NCI-H748 (cell line): Measurements from ENCODE around the gene CLDN20.

Experiments
- DNase-seq: peaks from one replicate; lab custom pipeline; 2025; ENCODE audit not compliant: unreplicated experiment; lab: John Stamatoyannopoulos, UW

CLDN20 gene

DNA sequence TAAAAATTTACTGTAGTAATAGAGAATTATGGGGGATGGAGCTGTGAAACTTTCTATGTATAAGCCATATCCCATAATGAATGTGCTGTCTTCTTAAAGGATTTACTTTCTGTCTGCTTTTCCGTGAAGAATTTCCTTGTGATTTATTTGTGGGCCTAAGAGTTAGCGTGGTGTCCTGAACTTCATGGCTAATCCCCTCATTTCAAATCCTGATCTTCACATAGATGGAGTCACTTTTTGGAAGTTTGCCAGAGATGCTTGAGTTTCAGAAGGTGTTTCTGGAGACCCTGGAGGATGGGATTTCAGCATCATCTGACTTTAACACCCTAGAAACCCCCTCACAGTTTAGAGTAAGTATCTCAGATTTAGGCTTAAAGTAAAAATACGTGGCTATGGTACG lies 19.4 kb upstream of the CLDN20 start:
- DNase-seq: no peak

DNA sequence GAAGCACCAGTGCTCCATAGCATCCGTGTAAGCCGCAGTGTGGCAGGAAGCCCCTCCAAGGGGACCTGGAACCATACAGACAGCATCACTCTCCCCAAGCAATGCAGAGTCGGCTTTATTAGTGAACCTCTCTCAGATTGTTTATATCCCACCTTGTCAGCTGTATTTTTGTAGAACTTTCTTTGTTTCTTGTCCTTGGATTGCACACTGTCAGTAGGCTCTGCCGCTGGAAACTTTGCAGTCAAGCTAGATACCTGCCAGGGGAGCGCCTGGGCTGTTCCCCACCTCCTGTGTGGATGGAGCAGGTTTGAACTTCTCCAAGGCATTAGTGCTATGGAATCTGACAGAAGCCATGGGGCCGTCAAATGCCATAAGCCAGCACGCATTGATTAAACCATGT lies 18.6 kb upstream of the CLDN20 start:
- DNase-seq: no peak

DNA sequence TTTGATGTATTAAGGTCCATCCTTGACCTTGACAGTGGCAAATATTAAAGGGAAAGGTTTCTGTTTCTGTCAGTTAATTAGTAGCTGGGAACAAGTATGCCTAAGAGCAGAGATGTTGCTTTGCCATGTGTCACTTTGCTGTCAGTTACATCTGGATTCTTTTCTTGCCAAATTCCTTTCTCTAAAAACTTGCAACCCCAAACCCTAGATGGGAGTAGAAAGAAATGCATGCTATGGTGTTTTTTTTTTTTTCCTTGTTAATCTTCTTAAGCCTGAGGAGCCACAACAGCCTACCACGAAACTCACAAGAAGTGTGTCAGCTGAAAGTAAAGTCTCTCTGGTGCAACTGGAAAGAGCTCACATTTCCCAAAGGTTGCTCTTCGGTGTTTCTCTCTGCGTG lies 18.0 kb upstream of the CLDN20 start:
- no peak for DNase-seq

GRCh38 chr6:155246825-155247224 lies 17.0 kb upstream of the CLDN20 start:
- DNase-seq: no peak

DNA sequence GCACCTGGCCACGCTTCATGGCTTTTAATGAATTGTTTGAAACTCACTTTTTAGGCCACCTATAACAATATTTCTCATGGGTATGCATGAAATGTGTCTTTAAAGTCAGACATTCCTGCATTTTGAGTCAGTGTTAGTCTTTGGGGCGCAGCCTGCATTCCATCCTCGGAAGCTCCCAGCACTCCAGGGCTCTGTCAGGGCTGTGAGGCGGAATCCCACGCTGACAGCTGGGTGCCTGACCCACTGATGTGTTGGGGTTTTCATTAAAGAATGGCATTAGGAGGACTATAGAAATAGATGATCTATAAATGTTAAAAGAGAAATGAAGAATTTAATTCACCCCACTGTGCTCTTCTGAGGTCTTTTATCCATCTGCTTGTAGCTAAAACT lies 16.2 kb upstream of the CLDN20 start:
- no peak for DNase-seq

DNA sequence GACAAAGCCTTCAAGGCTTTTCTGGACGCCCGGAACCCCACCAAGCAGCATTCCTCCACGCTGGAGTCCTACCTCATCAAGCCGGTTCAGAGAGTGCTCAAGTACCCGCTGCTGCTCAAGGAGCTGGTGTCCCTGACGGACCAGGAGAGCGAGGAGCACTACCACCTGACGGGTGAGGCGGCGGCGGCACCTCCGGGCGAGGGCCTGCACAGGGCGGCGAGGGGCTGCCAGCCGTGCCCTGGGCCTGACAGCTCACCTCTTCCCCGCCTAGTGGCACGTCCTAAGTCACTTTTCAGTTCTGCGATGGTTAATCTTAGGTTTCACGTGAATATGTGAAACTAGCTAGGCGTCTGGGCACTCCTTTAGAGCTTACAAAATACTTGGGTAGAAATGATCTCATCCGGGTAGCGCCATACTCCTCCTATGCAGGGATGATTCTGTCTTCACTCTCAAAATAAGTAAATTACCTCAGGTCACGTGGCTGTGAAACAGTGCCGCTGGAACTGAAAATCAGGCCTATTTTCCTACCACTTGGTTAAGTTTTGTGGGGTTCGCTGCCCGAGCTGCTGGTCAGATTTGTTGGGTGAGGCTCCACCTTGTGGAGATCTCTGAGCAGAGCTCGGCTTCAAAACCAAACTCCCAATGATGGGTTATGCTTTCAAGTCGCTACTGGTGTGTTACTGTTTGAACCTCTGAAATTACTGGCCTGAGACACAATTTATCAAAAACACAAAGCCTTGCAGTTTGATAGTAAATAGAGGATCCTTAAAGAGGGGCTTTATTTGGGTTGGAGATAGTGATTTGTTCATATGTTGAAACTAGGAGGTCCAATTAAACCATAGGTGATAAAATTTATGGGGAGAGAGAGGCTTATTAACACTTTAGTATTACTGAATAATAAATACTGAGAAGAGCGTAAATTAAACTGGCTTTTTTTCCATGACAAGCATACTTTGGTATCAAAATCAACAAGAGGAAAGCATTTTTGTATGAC lies 15.5 kb upstream of the CLDN20 start:
- peak; percentile 19 for DNase-seq

DNA sequence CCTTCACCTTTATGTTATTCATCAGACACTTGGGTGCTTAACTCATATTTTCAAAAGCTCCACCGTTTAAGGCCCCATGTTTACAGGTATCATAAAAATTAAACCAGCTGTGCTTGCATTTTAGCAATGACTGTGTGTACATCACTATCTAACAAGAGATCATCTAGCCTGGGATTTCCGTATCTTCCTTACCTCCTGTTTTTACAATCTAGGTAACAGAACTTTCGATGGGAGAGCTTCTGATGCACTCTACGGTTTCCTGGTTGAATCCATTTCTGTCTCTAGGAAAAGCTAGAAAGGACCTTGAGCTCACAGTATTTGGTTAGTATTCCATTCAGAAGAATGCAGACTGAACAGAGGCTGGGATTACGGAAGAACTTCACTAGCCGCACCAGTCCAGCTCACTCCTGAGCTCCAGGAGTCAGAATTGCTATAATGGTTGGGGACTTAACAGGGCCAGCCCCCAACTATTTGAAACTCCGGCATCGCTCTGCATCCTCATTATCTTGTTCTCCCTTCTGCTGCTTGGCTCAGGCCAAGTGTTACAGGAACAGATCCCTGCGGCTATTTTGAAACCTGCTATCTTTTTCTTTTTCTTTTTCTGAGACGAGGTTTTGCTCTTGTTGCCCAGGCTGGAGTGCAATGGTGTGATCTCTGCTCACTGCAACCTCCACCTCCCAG lies 13.0 kb upstream of the CLDN20 start:
- no peak for DNase-seq

DNA sequence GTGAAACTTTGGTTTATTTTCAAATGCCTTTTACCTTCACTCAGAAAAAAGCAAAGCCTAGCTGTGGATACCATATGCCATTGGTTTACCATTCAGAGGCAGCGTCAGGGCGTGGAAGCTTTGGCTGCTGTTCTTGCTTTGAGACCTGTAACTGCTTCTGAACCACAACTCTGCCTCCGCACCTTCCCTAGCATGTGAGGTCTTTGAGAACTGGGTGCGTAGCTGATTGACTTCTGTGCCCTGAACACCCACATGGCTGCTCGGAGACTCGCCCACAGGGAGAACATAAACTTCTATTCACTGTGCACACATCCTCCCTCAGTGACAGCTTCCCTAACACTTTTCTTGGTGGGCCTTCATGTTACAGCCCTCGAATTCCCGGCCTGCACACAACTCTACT lies 11.2 kb upstream of the CLDN20 start:
- no peak for DNase-seq

GRCh38 chr6:155253337-155253736 lies 10.5 kb upstream of the CLDN20 start:
- DNase-seq: no peak

GRCh38 chr6:155254139-155254538 lies 9.7 kb upstream of the CLDN20 start:
- DNase-seq: no peak

DNA sequence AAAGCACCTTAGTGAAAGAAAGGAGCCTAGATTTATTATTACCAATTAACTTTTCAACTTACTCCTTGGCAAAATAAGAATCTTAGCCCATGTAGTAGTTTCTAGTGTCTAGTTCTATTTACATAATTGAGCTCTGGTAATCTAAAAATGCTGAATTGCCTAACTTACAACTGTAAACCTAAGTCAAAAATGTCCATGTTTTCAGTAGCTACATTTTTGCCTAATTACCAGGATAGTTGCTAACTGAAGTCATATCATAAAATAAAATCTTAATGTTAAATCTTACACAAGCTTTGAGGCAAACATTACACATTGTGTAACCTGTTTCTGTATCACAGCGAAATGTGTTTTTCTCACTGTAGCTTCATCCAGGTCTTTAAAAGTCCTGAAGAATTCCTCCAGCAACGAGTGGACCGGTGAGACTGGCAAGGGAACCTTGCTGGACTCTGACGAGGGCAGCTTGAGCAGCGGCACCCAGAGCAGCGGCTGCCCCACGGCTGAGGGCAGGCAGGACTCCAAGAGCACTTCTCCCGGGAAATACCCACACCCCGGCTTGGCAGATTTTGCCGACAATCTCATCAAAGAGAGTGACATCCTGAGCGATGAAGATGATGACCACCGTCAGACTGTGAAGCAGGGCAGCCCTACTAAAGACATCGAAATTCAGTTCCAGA lies 7.6 kb upstream of the CLDN20 start:
- DNase-seq: no peak

DNA sequence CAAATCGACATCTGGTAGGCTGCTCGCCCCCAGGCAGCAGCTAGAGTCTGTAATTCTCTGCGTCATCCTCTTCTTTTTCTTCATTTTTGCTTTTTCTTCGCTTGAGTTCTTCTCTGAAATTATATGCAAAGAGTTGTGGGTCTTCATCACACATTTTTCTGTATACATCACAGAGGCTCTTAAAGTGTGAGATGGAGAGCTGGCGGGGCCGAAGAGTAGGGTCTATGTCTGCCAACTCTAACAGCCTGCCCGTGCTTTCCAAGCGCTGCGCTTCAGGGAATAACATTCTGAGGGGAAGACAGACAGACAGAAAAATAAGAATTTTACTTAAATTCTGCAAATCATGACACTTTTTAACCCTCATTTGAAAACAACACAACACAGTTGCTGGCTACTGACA lies 6.0 kb upstream of the CLDN20 start:
- no peak for DNase-seq

DNA sequence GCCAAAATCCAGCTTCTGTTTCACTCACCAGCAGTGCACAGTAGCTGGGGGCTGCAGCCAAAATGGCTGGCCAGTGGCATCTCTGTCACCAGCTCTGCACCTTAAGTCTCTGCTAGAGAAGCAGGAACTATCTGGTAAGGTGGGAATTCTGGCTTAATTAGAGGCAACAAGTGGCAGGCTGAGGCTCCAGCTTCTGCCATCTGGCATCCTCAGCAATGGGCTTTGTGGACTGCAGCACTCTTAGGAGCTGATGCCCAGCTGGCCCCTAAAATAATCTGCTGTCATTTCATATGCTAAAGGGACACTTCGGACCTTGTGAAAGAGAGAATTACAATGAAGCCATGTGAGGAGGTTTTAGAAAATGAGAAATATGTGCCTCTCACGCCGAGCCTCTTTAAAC lies 4.6 kb upstream of the CLDN20 start:
- no peak for DNase-seq

DNA sequence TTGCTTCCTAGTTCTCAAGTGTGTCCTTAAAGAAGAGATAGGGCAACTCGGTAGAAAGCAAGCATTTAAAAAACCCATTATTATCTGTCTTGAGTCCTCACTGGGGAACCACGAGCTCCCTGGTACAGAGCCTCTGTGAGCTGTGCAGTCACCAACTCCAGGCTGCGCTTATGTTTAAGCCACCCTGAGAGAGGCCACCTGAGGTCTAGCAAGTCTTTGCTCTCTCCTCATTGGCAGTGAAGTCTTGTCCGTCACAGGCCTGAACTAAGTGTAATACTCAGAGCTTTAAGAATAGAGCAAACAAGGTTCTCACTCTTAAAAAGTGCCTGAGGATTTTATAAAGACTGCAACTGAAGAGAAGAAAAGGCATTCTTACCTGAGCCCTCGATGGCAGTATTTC lies 3.9 kb upstream of the CLDN20 start:
- DNase-seq: no peak

DNA sequence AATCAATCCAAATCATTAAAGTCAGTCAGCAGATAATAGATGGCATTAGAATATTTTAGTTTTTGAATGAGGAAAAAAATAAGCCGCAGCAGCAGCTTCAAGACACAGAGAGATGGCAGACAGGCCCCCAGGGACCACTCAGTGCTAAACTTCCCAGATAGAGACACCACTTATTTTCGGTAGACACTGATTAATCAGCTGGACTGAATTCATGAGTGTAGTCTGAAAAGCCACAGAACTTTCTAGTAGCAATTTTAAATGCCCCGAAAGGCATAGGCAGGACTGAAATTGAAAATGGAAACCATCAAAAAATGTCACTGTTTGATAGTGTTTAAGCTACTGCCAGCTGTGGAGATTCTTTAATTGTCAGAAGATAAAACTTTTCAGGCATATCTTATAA lies 3.1 kb upstream of the CLDN20 start:
- DNase-seq: no peak

DNA sequence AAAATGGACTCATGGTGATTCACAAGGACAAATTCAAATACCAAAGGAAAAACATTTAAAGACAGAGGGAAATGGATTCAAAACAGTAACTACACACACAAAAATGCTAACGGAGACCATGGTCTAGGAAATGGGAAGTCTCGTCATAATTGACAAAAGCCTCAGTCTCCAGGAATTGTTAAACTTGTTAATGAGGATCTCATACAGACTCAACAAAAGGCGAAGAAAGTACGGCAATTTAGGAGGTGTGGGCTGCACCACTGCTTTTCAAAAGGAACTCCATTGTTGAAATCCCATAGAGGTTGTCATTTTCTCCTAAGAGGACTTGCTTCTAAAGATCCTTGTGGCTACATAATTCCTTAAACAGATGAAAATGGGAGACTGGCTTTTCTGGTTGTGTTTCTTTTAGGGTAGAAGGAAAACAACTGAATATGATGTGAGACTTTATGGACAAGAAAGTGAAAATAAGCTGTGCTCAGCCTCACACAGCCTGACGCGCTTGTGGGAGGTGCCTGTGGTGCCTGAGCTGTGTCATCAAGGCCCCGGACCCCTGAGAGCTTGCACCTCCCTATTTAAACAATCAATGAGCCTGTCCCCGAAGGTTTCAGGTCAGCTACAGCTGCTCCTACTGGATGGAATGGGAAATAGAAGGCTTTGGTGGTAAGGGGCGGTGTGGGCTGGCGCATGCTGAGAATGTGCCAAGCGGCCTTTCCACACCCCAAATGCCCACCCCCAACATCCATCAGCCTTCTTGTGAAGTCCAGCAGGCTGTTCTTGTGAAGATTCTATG lies 2.5 kb upstream of the CLDN20 start:
- DNase-seq: no peak

- no peak for DNase-seq
These were observed 1.2 kb upstream of the CLDN20 start for GRCh38 chr6:155262655-155263054.

DNA sequence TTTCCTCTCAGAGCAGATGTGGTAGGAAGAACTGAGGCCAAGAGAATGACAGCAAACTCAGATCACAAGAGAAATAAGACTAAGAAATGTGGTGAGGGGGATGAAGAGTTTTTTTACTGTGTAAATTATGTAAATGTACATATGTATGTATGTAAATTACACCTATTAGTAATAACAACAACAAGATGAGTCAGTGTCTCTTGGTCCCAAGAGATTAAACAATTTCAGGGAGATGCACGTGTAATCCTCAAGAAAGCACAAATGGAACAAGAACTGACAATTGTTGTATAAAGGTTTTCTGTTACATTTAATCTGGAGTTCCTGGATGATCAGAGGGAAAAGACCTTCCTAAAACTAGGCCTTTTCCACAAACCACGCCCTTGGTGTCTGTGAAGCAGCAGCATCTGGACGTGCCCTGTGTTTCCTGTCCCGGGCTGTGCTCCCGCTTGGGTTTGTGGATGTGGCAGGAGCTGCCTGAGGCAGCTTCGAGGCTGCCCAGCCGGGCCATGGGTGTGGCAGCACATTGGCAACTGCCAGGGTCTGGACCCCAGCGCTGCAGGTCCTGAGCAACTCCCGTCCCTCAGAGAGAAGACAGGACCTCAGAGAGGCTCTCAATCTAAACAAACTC lies 994 bp downstream of the CLDN20 start:
- DNase-seq: no peak

GRCh38 chr6:155265843-155266535 lies 2.2 kb downstream of the CLDN20 start:
- DNase-seq: no peak

GRCh38 chr6:155267411-155267810 lies 3.6 kb downstream of the CLDN20 start:
- peak; percentile 67 for DNase-seq
